H1 (cell line): Measurements from ENCODE around the gene KCNMA1. TPM values are rescaled to one million over a fixed set of nuclear protein-coding genes. Genes with fewer than 3 reads are reported as not detected.

ENCODE experiments used
- GABPA ChIP-seq: IDR thresholded peaks from 2 replicates; pipeline ENCODE4 v1.6.1; 2011; ENCODE audit warnings: mild to moderate bottlenecking, low read length, moderate library complexity, borderline replicate concordance; ENCODE audit not compliant: insufficient read depth
- MAFK ChIP-seq: IDR thresholded peaks from 2 replicates; pipeline ENCODE4 v1.6.1; 2012; ENCODE audit warnings: low read depth, mild to moderate bottlenecking, improper control_type of control experiment, low read length
- POLR2AphosphoS5 ChIP-seq: IDR thresholded peaks from 2 replicates; pipeline ENCODE4 v1.6.1; 2011; ENCODE audit warnings: low read depth, low read length
- SP4 ChIP-seq: IDR thresholded peaks from 2 replicates; pipeline ENCODE4 v1.6.1; 2012; ENCODE audit warnings: low read length, inconsistent platforms
- polyA plus RNA-seq, 7 experiments: library from polyadenylated mRNA; depleted of rRNA in 3 of 7; stranded (reverse) in 5 of 7; unstranded in 2 of 7; fragments of >200 nt in 5 of 7; fragments of 200-250 nt in 2 of 7; gene quantifications; 1 replicate in 5 of 7; 2 replicates in 1 of 7; 4 replicates in 1 of 7; pipeline versions ENCODE4 v1.2.1 to v1.2.3, GENCODE V29; 2011 to 2013; ENCODE audit warnings: missing spikeins in 2 of 7, mixed read lengths in 2 of 7
- total RNA-seq: library from RNA; stranded (reverse); fragmentation: NEBNext Ultra II Directional; extraction: Animal tissue kit (Norgen Biotek cat#: 25700); gene quantifications from 2 replicates; pipeline ENCODE4 v1.2.1, GENCODE V29; 2021
- TF ChIP-seq, protein P1 (sequence below): fragments of 300-600 bp; sonication (generic); IDR thresholded peaks from 2 replicates; pipeline ENCODE4 v1.7.1; 2012; ENCODE audit warnings: low read length, moderate library complexity, mild to moderate bottlenecking, inconsistent platforms; ENCODE audit not compliant: insufficient replicate concordance

Gene KCNMA1
- total and polyA plus RNA-seq, 2 of the 8 experiments (the other 6 are each of a cell fraction or from before 2014, with no cell fraction given) = 10.2 to 11.1 TPM

DNA sequence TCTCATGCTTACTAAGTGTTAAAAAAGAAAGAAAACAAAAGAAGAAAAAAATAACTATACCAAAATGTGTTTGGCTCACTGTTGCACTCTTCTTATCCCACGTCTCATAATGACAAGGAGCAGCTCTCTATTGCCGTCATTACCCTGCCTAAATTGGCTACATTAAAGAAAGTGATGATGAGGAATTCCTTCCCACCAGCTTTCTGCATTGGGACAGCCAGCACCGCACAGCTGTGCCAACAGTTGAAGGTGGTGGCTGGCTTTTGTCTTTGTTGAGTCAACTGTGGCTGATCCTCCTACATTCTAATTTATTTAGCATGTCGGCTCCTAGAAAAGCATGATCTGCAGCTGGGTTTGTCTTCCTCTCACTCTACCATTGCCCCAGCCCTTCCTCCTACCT lies 751.8 kb downstream of the KCNMA1 start (continued):
- TF ChIP-seq GABPA (no peak), SP4 (no peak), POLR2AphosphoS5 (no peak), MAFK (no peak)
- TF ChIP-seq, protein P1, sequence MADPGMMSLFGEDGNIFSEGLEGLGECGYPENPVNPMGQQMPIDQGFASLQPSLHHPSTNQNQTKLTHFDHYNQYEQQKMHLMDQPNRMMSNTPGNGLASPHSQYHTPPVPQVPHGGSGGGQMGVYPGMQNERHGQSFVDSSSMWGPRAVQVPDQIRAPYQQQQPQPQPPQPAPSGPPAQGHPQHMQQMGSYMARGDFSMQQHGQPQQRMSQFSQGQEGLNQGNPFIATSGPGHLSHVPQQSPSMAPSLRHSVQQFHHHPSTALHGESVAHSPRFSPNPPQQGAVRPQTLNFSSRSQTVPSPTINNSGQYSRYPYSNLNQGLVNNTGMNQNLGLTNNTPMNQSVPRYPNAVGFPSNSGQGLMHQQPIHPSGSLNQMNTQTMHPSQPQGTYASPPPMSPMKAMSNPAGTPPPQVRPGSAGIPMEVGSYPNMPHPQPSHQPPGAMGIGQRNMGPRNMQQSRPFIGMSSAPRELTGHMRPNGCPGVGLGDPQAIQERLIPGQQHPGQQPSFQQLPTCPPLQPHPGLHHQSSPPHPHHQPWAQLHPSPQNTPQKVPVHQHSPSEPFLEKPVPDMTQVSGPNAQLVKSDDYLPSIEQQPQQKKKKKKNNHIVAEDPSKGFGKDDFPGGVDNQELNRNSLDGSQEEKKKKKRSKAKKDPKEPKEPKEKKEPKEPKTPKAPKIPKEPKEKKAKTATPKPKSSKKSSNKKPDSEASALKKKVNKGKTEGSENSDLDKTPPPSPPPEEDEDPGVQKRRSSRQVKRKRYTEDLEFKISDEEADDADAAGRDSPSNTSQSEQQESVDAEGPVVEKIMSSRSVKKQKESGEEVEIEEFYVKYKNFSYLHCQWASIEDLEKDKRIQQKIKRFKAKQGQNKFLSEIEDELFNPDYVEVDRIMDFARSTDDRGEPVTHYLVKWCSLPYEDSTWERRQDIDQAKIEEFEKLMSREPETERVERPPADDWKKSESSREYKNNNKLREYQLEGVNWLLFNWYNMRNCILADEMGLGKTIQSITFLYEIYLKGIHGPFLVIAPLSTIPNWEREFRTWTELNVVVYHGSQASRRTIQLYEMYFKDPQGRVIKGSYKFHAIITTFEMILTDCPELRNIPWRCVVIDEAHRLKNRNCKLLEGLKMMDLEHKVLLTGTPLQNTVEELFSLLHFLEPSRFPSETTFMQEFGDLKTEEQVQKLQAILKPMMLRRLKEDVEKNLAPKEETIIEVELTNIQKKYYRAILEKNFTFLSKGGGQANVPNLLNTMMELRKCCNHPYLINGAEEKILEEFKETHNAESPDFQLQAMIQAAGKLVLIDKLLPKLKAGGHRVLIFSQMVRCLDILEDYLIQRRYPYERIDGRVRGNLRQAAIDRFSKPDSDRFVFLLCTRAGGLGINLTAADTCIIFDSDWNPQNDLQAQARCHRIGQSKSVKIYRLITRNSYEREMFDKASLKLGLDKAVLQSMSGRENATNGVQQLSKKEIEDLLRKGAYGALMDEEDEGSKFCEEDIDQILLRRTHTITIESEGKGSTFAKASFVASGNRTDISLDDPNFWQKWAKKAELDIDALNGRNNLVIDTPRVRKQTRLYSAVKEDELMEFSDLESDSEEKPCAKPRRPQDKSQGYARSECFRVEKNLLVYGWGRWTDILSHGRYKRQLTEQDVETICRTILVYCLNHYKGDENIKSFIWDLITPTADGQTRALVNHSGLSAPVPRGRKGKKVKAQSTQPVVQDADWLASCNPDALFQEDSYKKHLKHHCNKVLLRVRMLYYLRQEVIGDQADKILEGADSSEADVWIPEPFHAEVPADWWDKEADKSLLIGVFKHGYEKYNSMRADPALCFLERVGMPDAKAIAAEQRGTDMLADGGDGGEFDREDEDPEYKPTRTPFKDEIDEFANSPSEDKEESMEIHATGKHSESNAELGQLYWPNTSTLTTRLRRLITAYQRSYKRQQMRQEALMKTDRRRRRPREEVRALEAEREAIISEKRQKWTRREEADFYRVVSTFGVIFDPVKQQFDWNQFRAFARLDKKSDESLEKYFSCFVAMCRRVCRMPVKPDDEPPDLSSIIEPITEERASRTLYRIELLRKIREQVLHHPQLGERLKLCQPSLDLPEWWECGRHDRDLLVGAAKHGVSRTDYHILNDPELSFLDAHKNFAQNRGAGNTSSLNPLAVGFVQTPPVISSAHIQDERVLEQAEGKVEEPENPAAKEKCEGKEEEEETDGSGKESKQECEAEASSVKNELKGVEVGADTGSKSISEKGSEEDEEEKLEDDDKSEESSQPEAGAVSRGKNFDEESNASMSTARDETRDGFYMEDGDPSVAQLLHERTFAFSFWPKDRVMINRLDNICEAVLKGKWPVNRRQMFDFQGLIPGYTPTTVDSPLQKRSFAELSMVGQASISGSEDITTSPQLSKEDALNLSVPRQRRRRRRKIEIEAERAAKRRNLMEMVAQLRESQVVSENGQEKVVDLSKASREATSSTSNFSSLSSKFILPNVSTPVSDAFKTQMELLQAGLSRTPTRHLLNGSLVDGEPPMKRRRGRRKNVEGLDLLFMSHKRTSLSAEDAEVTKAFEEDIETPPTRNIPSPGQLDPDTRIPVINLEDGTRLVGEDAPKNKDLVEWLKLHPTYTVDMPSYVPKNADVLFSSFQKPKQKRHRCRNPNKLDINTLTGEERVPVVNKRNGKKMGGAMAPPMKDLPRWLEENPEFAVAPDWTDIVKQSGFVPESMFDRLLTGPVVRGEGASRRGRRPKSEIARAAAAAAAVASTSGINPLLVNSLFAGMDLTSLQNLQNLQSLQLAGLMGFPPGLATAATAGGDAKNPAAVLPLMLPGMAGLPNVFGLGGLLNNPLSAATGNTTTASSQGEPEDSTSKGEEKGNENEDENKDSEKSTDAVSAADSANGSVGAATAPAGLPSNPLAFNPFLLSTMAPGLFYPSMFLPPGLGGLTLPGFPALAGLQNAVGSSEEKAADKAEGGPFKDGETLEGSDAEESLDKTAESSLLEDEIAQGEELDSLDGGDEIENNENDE = no peak
- TF ChIP-seq, all 59 proteins: peak for 0
